IPS-NIHi11 (cell line): ENCODE data around the gene TRIM41.
"Not testable (repeated sequence)": the region's sequence is repeated elsewhere in the genome, so short reads cannot be mapped to it uniquely, and the experiment has no call there.

Source experiments
- DNase-seq: peaks from one replicate; pipeline ENCODE4 v3.0.0; 2012; ENCODE audit warnings: mixed read lengths, low spot score

Gene TRIM41

DNA sequence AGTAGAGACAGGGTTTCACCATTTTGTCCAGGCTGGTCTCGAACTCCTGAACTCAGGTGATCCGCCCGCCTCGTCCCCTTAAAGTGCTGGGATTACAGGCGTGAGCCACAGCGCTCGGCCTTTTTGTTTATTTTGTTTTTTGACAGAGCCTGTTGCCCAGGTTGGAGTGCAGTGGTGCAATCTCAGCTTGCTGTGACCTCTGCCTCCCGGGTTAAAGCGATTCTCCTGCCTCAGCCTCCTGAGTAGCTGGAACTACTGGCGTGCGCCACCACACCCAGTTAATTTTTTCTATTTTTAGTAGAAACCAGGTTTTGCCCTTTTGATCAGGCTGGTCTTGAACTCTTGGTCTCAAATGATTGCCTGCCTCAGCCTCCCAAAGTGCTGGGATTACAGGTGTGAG, 12.9 kb upstream of the TRIM41 start:
- not testable (repeated sequence) for DNase-seq

DNA sequence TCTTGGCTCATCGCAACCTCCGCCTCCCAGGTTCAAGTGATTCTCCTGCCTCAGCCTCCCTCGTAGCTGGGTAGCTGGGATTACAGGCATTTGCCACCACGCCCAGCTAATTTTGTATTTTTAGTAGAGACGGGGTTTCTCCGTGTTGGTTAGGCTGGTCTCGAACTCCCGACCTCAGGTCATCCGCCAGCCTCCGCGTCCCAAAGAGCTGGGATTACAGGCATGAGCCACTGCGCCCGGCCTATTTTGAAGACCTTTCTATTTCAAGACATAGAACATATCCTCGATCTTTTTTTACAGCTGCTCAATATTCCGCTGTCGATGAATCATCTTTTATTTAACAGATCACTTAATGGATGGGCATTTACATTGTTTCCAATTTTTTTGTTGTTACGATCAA, 12.4 kb upstream of the TRIM41 start:
- not testable (repeated sequence) for DNase-seq

DNA sequence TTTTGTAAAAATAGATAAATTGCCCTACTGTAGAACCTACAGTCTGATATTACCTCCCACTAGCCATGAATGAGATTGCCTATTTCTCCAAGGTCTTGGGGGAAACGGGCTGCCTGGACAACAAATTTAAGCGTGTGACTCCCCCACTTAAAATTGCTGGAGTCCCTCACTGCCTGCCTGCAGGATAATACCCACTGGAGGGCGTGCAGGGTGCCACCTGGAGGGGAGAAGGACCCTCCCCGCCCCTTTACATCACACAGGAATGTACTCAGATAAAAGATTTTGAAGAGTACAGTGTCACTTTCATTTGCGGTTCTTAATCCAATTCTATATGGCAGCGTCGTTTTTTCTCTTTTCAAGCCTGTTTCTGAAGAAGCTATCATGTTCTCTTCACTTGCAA, 11.9 kb upstream of the TRIM41 start:
- DNase-seq: no peak

DNA sequence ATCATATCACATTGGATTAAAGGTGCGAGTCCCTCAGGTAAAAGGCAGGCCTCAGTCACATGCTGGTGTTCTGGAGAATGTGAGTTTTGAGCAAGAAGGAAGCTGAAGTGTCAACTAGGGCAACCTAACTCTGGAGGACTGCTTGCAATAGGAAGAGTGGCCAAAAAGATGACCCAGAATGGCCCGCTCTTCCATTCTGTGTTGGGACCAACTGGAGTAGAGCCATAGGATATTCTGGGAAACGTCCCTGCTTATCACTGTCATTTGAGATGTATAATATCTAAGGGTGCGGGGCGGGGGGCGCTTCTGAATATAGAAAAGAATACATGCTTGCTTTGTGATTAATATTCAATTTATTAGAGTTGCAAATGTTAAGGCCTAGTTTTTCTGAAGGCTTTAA, 11.0 kb upstream of the TRIM41 start:
- no peak for DNase-seq

DNA sequence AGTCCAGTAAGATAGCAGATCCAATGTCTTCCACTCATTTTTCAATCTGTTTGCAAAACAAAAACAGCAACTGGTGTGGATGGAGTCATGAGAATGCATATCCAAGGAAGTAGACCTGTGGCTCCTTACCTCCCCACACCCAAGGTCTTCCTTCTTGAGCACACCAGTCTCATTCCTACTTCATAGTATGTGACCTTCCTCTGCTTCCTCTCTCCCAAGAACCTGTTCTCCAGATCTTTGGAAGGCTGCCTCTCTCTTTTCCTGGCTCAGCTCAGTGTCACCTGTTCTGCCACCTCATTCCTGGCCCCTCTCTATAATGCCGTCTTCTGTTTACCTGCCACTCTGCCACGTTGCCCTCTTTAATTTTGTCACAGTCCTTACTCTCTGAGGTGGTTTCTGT, 10.1 kb upstream of the TRIM41 start:
- no peak for DNase-seq

DNA sequence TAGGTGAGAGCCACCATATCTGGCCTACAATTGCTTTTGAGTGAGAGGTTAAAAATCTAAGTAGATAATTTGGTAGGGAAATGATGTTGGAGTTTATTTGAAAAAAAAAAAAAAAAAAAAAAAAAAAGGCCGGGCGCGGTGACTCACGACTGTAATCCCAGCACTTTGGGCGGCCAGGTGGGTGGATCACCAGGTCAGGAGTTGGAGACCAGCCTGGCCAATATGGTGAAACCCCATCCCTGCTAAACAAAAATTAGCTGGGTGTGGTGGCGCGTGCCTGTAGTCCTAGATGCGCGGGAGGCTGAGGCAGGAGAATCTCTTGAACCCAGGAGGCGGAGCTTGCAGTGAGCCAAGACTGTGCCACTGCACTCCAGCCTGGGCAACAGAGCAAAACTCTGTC, 8.8 kb upstream of the TRIM41 start:
- DNase-seq: not testable (repeated sequence)

DNA sequence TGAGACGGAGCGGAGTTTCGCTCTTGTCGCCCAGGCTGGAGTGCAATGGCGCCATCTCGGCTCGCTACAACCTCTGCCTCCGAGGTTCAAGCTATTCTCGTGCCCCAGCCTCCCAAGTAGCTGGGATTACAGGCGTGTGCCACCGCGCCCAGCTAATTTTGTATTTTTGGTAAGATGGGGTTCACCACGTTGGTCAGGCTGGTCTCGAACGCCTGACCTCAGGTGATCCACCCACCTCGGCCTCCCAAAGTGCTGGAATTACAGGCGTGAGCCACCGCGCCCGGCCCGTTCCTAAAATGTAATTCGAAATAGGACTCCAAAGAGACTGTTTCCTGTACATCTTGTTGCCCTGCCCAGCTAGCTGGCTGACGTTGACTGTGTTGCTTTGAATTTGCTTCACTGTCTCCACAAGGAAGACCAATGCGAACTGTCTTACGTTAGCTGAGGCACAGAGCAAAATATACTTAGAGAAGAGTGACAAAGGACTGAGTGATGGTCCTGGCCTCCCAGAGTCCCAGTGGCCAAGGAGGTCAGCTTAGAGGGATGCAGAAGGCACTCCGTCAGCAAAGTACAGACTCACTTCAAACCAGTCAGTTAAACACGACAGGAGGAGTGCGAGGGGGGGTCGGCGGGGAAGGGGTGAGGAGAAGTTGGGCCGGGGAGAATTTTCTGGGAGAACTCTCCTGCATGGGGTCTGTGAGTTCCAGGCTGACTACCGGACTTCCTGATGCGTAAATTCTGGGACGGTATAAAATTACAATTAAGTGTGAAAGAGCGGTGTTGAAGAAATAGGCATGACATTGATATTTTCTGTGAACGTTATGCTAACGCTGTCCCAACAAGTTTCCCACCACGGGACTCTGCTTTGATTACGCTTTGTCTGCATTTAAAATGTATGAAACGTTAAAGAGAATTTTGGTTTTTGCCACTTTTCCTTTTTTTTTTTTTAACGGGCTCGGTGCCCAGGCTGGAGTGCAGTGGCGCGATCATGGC, 6.8 kb upstream of the TRIM41 start:
- DNase-seq: no peak

DNA sequence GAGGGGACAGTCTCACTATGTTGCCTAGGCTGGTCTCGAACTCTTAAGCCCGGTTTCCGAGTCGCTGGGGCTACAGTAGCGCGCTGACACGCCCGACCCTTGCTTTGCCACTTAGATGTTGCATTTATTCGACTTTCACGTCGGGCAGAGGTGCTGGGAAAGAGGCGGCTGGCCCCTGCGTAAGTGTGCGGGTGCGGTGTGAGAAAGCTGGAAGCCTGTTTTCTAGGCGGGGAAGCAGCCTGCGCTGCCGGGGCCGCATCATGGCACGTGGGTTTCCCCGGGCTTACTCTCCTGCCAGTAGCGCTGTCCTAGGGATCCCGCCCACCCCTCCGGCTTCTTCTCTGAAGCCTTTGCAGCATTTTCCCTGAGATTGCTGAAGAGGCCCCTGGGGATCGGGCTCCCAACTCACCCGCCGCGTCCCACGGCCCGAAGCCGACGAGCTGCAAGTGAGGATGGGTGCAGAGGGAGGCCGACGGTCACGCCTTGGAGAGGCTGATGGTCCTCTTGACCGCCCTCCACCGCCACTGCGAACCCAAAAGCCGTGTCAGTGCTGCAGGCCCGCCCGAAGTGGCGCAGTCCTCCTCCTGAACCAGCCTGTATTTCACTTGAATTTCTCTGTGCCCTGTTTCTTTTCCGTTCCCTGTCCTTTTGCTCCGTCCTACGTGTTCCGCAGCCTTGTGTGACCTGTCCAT, 5.8 kb upstream of the TRIM41 start:
- peak; percentile 23 for DNase-seq

DNA sequence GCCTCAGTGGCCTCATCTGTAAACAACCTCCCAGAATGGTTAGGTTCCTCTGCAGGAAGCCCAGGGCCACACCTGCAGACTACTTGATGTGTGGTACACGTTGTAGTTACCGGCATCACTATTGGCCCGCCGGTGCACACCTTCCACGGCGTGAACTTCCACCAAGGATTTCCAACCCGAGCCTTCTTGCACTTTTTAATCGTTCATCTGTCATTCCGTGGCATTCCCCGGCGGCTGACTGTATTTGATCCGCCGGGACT, 5.3 kb upstream of the TRIM41 start:
- DNase-seq: no peak

DNA sequence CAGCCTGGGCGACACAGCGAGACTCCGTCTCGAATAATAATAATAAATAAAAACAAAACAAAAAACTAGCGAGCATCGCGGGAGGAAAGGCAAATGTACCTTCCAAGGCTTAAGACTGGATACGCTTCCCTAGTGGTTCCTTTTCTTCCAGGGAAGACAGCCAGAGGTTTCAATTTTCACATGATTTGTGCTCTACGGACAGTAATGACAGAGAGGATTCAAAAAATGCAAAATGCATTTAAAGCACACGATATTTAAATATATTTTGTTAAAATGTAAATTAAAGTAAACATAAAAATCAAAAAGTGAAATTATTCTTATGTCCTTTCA, 4.3 kb upstream of the TRIM41 start:
- no peak for DNase-seq

DNA sequence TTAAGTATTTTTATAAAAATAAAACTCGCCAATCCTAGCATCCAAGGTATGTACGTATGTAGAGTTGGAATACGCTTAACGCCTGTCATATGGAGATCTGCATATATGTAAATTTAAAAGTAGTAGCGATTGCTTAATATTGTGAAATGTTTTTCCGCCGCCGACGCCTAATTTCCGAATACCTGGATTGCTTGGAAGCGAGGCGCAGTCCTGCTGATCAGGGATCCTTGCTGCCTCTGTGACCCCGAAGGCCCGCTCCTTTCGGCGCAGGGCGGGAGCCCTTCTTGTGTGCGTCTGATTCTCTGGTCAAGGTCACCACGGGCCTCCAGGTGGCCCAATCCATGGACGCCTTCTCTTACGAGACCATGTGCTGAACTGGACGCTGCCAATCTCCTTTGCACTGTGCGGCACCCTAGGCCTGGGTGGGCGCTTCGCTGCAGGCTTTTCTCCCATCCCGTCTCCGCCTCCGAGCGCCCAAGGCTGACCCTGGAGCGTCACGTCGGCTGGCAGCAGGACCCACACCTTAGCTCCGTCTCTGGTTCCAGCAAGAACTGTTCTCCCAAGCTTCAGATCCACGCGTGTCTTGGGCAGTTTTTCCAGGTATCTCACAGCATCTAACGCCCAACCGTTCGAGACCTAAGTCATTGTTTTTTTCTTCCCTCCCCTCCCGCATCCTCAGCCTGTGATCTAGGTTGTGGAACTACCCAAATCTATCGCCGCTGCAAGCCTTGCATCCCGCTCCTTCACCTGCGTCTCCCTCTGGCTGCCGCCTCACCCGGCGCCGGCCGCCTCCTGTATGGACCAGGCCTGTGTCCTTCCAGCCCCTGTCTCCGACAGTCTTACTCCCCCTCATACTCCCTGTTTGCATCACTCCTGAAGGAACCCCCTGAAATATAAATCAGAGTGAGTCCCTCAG, 3.6 kb upstream of the TRIM41 start:
- no peak for DNase-seq

DNA sequence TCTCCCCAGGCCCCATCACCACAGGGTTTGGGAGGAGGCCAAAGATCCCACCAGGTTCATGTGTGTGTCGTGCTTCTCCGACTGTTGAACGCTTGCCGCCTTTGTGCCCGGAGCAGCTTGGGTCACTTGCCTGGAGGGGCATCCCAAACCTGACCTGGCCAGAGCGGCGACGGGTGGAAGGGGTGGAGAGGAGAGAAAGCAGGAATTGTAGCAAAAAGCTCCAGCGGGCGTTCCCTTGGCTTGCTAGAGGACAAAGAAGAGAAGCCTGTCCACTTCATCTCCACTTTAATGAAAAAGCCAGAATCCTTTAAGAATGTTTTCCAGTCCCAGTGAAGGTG, 2.9 kb upstream of the TRIM41 start:
- no peak for DNase-seq

DNA sequence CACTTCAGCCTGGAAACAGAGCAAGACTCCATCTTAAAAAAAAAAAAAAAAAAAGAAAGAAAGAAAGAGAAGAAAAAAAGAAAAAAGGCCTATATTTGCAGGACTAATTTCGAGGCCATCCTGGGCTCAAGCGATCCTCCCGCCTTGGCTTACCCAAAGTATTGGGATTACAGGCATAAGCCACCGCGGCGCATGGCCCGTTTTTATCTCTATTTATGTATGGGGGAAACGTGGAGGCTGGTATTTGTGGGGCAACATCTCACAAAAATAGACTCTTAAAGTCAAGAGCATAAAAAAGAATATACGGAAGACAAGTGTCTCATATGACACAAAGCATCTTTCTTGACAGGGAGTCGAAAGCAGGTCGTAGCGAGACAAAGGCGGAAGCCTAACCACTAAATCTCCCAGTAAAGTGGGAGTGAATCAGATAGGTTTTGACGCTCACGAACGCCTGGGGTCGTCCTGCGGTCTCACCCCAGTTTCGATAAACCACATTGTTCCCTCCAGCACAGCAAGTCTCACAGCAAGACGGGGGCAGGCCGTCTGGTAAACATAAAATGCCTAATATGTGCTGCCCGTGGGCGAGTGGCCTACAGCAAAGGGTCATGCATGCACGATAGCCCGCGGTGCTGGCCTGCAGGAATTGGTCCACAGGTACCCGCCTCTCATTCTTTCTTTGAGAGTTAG, 1.8 kb upstream of the TRIM41 start:
- no peak for DNase-seq

DNA sequence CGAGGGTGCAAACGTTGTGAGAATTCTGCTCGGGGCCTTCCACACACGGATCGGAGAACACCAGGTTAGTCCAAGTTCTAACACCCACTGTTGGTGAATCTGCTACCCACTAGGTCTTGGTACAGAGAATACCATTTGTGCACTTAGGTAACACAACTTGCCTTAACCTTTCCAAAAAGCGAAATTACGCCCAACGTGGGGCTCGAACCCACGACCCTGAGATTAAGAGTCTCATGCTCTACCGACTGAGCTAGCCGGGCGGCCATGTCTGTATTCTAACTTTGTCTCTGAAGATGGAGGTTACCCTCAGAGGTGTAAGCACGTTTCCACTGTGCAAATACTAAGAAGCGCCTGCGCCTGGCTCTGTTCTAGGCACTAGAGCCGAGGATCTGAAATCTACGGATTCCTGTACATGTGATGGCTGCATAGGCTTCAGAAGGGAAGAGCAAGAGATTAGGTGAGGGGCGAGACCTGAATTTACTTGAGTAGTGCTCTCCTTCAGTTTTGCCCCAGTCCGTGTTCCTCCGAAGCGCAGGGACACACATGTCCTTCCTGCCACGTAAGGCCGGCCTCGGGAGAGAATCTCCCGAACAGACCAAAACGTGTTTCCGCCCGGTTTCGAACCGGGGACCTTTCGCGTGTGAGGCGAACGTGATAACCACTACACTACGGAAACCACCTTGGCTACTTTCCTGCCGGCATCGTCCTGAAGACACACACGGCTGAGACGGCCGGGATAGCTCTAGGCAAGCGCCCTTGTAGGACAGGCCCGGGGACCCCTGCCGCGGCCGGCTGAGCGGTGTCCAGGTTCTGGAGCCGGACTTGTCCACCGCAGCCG, 1.1 kb upstream of the TRIM41 start:
- no peak for DNase-seq

DNA sequence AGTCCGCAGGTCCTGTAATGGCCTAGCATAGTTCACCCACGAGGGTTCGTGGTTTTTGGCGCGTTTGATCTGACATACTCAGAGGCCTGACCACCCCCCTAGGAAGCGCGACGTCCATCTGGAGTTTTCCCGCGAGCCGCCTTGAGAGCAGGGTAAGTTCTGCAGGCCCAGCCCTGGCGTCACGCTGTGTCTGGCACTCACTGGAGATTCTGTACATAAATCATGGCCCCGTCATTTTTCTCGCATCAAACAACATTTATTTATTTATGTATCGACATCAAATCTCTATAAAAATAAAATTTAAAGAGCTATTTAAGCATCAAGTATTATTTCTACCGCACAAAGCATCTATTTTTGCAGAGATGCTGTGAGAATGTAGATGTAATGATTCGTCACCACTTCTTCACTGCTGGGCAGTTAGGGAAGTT, 437 bp upstream of the TRIM41 start:
- no peak for DNase-seq

DNA sequence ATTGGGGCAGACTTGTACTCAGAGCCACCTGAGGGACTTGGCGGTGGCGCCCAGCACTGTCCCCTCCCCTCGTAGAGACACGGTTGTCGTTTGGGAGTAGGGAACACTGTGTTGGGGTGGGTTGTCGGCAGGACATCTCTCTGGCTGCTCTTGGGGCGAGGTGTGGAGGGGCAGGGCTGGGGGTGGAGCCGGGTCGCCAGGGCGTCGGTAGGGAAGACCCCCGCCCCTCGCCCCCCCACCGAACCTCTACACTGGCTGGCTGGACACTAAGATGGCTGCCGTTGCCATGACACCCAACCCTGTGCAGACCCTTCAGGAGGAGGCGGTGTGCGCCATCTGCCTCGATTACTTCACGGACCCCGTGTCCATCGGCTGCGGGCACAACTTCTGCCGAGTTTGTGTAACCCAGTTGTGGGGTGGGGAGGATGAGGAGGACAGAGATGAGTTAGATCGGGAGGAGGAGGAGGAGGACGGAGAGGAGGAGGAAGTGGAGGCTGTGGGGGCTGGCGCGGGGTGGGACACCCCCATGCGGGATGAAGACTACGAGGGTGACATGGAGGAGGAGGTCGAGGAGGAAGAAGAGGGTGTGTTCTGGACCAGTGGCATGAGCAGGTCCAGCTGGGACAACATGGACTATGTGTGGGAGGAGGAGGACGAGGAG, 778 bp downstream of the TRIM41 start:
- DNase-seq: peak; percentile 80

DNA sequence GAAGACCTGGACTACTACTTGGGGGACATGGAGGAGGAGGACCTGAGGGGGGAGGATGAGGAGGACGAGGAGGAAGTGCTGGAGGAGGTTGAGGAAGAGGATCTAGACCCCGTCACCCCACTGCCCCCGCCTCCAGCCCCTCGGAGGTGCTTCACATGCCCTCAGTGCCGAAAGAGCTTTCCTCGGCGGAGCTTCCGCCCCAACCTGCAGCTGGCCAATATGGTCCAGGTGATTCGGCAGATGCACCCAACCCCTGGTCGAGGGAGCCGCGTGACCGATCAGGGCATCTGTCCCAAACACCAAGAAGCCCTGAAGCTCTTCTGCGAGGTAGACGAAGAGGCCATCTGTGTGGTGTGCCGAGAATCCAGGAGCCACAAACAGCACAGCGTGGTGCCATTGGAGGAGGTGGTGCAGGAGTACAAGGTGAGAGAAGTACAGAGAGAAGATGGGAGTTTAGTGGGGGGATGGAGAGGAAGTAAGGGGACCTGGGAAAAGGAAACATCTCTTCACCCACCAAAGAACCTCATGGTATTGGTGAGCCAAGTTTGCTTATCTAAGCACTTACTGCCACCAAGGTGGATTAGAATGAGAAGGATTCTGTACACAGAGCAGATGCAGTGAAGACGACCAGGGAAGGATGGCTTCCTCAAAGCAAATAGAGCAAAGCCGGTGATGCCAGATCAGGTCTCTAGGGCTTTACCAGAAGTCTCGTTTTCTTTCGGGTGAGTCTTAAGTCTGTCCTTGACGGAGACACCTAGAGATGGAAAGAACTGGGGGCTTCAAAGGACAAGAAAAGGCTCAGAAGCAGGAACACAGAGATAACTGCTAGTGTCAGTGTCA, 1.5 kb downstream of the TRIM41 start:
- DNase-seq: no peak

DNA sequence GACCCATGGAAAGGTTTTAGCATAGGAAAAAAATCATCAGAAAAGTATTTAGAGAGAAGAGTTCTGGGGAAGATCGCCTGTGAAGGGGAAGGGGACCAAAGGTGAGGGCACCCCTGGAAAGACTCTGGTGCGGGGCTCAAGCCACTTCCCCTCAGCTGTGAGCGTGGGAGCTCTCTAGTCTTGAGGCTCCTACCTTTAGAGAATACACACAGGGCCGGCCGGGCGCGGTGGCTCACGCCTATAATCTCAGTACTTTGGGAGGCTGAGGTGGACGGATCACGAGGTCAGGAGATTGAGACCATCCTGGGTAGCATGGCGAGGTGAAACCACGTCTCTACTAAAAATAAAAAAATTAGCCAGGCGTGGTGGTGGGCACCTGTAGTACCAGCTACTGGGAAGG, 6.9 kb downstream of the TRIM41 start:
- no peak for DNase-seq

DNA sequence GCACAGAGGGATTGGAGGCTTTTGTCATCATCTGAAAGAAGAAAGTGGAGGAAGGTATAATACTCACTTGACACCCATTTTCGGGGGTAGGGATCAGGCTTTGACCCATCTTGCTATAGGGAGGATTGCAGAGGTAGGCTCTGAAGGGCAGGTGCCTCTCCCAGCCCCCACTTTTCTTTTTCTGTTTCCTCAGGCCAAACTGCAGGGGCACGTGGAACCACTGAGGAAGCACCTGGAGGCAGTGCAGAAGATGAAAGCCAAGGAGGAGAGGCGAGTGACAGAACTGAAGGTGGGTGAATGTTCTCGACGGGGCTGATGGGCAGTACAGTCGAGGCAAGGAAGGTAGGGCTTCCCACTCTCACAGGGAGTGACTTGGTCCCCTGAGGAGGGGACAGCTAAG, 7.5 kb downstream of the TRIM41 start:
- no peak for DNase-seq

DNA sequence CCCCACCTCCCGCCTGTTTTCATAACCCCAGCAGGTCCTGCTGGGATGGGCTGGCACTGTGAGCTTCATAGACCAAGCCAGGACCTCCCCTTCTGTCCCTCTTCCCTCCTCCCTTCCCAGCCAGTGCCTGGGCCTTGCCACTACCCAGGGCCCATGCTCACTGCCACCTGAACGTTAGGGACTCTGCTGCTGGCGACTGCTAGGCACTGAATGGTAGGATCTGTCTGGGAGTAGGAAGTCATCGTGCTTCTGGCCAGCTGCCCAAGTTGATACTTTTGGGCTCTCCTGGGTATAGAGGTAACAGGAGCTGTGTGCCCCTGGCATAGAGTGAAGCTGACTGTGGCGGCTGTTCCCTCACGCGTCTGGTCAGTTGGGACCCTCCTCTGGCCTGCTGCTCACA, 8.4 kb downstream of the TRIM41 start:
- no peak for DNase-seq
